Sigmoid colon (tissue), 4 donors: ENCODE measurements around the gene PGAP1.

ENCODE experiments used
- EP300 ChIP-seq, 4 donors: sonication (generic); formaldehyde crosslinking; IDR thresholded peaks; one replicate each; pipeline ENCODE4 v1.6.1; 2017; ENCODE audit warnings: antibody characterized with exemption in 4 of 4
- POLR2A ChIP-seq, 2 donors: fragments of 450-650 bp; IDR thresholded peaks; one replicate each; pipeline ENCODE4 v1.6.1; 2016; ENCODE audit warnings: antibody characterized with exemption in 2 of 2, mild to moderate bottlenecking in 2 of 2, moderate library complexity in 2 of 2
- POLR2AphosphoS5 ChIP-seq, 4 donors: sonication (generic); formaldehyde crosslinking; IDR thresholded peaks; one replicate each; pipeline ENCODE4 v1.6.1; 2017; ENCODE audit warnings: antibody characterized with exemption in 4 of 4
- TF ChIP-seq, protein P1 (sequence below), 4 experiments: fragments of 450-650 bp in 3 of 4; fragments of 200-600 bp in 1 of 4; IDR thresholded peaks; one replicate each; pipeline ENCODE4 v1.5.1; 2016 to 2019; ENCODE audit warnings: antibody characterized with exemption in 4 of 4, mild to moderate bottlenecking in 3 of 4, moderate library complexity in 2 of 4

DNA sequence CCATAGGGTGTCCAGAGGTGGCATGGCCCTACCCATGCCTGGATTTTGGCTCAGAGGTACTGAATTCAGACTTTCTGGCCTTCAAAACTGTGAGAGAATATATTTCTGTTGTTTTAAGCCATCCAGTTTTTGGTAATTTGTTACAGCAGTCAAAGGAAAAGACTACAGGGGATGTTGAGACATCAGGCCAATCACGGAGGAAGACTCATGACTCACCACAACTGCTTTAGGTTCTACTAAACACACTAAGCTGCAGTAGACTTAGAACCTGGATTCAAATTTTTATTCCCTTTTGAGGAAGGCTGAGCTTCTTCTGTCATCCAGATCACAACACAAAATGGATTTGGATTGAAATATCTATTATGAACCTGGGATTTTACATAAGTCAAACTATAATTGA lies 105.3 kb downstream of the PGAP1 start:
- TF ChIP-seq, protein P1, sequence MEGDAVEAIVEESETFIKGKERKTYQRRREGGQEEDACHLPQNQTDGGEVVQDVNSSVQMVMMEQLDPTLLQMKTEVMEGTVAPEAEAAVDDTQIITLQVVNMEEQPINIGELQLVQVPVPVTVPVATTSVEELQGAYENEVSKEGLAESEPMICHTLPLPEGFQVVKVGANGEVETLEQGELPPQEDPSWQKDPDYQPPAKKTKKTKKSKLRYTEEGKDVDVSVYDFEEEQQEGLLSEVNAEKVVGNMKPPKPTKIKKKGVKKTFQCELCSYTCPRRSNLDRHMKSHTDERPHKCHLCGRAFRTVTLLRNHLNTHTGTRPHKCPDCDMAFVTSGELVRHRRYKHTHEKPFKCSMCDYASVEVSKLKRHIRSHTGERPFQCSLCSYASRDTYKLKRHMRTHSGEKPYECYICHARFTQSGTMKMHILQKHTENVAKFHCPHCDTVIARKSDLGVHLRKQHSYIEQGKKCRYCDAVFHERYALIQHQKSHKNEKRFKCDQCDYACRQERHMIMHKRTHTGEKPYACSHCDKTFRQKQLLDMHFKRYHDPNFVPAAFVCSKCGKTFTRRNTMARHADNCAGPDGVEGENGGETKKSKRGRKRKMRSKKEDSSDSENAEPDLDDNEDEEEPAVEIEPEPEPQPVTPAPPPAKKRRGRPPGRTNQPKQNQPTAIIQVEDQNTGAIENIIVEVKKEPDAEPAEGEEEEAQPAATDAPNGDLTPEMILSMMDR (IDR thresholded peaks at IDR 0.05) = no peak
- TF ChIP-seq POLR2AphosphoS5 (IDR thresholded peaks at IDR 0.05) = no peak
- TF ChIP-seq POLR2A (IDR thresholded peaks at IDR 0.05) = no peak
- no peak for TF ChIP-seq EP300 (IDR thresholded peaks at IDR 0.05)
